Suppressor macrophage treated with lipopolysaccharide for 4 hours (primary cell): ENCODE data around the gene TNF.

Experiments
- DNase-seq: peaks from one replicate; pipeline ENCODE4 v3.0.0-alpha.2; 2020

The TNF gene

GRCh38 chr6:31573239-31574105 lies 1.9 kb upstream of the TNF start:
- no peak for DNase-seq

GRCh38 chr6:31574106-31575061 lies 981 bp upstream of the TNF start:
- DNase-seq, result peak; percentile 63

GRCh38 chr6:31575952-31576685 lies 754 bp downstream of the TNF start:
- DNase-seq, result no peak

DNA sequence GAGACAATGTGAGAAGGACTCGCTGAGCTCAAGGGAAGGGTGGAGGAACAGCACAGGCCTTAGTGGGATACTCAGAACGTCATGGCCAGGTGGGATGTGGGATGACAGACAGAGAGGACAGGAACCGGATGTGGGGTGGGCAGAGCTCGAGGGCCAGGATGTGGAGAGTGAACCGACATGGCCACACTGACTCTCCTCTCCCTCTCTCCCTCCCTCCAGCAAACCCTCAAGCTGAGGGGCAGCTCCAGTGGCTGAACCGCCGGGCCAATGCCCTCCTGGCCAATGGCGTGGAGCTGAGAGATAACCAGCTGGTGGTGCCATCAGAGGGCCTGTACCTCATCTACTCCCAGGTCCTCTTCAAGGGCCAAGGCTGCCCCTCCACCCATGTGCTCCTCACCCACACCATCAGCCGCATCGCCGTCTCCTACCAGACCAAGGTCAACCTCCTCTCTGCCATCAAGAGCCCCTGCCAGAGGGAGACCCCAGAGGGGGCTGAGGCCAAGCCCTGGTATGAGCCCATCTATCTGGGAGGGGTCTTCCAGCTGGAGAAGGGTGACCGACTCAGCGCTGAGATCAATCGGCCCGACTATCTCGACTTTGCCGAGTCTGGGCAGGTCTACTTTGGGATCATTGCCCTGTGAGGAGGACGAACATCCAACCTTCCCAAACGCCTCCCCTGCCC lies 1.7 kb downstream of the TNF start:
- no peak for DNase-seq

DNA sequence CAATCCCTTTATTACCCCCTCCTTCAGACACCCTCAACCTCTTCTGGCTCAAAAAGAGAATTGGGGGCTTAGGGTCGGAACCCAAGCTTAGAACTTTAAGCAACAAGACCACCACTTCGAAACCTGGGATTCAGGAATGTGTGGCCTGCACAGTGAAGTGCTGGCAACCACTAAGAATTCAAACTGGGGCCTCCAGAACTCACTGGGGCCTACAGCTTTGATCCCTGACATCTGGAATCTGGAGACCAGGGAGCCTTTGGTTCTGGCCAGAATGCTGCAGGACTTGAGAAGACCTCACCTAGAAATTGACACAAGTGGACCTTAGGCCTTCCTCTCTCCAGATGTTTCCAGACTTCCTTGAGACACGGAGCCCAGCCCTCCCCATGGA lies 2.2 kb downstream of the TNF start:
- no peak for DNase-seq

GRCh38 chr6:31578184-31579118 lies 3.1 kb downstream of the TNF start:
- no peak for DNase-seq

DNA sequence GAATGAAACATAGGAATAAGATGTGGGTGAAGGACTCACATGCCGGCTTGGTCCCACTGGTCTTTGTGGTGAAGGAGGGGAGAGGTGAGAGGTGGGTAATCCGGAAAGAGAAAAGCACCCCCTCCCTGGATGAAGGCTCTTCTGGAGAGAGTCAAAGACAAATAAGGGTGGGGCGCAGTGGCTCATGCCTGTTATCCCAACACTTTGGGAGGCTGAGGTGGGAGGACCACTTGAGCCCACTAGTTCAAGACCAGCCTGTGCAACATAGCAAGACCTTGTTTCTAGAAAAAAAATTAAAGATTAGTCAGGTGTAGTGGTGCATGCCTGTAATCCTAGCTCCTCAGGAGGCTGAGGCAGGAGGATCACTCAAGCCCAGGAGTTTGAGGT lies 3.7 kb downstream of the TNF start:
- no peak for DNase-seq

DNA sequence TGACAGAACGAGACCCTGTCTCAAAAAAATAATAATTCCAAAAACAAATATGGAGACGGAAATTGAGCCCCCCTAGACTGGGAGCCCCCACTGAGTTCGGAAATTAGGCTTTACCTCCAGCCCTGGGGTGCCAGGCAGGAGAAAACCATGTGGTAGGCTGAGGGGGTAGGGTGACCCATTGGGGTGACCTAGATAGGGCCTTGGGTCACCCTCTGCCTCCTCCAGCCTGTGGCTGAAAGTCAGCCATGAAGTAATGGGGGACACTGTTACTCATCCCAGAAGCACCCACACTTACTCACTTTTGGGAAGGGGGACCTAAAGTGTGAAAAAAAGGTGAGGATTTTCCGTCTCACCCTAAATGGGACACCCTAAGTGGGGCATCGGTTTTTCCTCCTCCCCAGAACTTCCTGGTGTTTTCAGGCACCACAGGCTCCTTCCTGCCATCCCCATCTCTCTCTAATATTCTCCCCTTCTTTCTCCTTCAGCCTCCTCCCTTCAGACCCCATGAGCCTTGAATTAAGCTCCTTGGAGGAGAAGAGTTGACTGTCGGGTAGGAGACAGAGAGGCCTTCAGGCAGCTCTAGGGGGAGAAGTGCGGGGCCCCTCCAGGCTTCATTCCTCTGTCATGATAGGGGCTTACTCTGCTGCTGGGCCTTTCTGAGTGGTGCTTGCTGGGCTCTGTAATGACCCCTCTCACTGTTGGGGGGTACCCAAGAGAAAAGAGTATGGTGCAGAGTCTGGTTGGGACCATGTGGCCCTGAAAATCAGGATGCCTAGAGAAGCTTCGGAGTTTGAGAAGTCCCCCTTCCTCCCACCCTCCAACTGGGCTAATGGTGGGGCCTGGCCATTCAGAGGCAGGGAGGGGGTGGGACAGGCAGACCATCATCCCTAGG lies 4.4 kb downstream of the TNF start:
- no peak for DNase-seq

DNA sequence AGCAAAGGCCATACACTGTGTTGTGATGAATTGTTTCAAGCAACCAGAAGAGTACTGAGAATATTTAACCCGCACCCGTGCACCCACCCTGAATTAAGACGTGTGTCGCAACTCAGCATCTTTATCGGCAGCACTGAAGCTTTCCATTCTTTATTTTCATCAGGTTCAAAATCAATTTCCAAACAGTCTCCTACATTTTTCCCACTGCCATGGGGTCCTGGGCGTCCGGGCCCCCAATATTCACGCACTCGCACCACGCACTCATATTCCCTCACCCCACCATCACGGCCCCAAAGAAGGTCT lies 5.0 kb downstream of the TNF start:
- no peak for DNase-seq

- peak; percentile 87 for DNase-seq
Measured at GRCh38 chr6:31580807-31581433, 5.6 kb downstream of the TNF start.

DNA sequence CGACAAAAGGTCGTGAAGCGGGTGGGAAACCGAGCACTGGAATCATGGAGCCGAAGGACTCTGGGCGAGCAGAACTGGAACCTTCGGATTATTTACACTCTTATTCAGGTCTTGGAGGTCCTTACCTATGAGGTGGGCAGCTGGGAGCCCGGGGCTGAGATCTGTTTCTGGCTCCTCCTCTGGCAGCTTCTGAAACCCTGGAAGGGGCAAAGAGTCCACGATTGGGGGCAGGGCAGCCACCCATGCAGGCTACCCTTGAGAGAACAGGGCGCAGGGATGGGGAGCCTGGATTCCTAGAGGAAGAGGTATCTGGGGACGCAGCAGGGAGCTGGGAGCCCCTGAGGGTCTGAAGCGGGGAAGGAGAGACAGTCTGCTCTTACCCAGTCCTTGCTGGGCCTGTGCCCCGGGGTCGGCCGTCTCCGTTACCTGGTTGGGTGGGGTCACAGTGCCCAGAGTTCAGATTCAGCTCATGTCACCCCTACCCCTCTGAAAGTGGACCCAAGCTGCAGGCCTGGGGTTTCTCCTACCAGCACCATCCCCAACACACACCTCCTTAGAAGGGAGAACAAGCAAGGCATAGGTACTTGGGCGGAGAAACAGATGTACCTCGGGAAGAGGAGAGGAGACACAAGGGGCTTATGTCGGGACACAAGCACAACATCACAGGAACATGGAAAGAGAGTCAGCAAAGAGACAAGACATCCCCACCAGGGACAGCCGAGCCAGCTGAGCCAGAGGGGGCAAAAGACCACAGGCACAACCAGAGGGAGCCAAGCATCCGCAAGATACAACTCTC lies 6.3 kb downstream of the TNF start:
- DNase-seq, result no peak

- DNase-seq, result no peak
Measured at GRCh38 chr6:31582230-31582643, 6.9 kb downstream of the TNF start, which contains the start of gene LTB. Gene LTB, minus strand, starts transcription at chr6:31582424. Its CDS starts 7 bp downstream, at chr6:31582417.

DNA sequence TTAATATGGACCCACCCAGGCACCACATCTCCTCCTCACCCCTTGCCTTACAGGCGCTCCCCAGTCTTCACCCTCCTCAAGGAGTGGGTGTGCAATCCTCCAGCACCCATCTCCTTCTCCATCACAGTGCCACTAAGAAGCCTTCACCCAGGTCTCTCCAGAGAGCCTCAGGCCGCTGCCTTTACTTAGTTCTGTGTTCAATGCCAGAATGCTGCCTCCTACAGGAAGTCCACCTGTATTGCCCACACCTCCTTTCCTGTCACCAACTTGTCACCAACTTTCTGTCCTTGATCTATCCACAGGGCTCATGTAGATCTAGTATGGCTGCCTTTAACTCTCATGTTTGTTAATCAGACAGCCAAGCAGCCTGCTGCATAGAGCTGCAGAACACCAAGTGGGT lies 10.1 kb downstream of the TNF start:
- no peak for DNase-seq

GRCh38 chr6:31586008-31586407 lies 10.6 kb downstream of the TNF start, which contains the start of gene LST1:
Gene LST1, plus strand, starts transcription at chr6:31586277. Its CDS starts 1,023 bp downstream, at chr6:31587300.
- DNase-seq, result peak; percentile 70

DNA sequence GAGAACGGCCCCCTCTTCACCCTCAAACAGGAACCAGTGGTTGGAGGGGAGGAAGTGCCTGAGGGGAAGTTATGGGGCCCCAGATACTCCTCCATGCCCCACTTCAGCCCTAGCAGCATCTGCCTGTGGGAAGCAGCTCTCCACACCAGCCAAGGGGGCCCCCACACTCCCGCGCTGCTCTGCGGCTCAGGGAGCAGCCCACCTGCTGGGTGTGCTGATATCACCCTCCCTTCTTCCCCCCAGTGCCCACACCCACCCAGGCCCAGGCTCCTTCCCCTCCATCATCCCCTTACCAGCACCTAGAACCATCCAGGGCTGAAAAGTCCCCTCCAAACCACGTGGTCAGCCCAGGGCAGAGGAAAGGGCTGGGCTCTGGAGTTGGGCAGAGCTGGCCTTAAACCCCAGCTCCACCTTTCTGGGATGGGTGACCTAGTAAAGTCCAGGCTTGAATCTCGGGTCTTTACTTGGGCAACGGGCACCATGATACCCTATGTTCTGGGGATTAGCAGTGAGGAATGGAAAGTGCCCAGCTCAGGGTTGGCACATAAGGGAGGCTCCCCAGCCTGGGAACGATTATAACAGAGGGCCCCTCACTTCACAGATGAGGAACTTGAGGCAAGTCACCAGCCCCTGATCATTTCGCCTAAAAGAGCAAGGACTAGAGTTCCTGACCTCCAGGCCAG lies 11.4 kb downstream of the TNF start:
- DNase-seq, result peak; percentile 60

- DNase-seq, result peak; percentile 51
Measured at GRCh38 chr6:31587791-31588777, 12.7 kb downstream of the TNF start.
